OCI-LY1 (cell line): Measurements from ENCODE around the gene TRIM25.

Experiments used
- EZH2 ChIP-seq: fragments of 200-600 bp; sonication (generic), shearing (Covaris generic); IDR thresholded peaks from 2 replicates; pipeline ENCODE4 v1.8.0; 2017; ENCODE audit warnings: borderline replicate concordance, mixed run types, mild to moderate bottlenecking, antibody characterized with exemption, low read length, moderate library complexity, mixed read lengths
- TF ChIP-seq, protein P1 (sequence below): fragments of 200-600 bp; sonication (generic), shearing (Covaris generic); IDR thresholded peaks from 2 replicates; pipeline ENCODE4 v1.5.1; 2017; ENCODE audit warnings: mild to moderate bottlenecking, antibody characterized with exemption, low read length, moderate library complexity, mixed read lengths

DNA sequence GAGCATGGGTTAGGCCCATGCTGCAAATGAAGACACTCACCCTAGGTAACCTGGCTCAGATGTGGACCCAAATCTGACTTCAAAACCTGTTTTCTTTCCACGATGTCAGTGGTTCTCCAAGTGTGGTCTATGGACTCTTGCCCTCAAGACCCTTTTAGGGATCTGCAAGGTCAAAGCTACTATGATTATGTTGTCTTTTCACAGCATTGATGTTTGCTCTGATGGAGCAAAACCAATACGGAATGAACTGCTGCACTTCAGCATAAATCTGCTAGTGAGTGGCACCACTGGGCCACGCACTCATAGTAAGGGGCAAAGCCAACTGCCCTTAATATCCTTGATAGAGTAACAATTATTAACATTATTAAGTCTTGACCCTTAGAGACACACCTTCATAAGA lies 21.6 kb upstream of the TRIM25 start:
- TF ChIP-seq, protein P1, sequence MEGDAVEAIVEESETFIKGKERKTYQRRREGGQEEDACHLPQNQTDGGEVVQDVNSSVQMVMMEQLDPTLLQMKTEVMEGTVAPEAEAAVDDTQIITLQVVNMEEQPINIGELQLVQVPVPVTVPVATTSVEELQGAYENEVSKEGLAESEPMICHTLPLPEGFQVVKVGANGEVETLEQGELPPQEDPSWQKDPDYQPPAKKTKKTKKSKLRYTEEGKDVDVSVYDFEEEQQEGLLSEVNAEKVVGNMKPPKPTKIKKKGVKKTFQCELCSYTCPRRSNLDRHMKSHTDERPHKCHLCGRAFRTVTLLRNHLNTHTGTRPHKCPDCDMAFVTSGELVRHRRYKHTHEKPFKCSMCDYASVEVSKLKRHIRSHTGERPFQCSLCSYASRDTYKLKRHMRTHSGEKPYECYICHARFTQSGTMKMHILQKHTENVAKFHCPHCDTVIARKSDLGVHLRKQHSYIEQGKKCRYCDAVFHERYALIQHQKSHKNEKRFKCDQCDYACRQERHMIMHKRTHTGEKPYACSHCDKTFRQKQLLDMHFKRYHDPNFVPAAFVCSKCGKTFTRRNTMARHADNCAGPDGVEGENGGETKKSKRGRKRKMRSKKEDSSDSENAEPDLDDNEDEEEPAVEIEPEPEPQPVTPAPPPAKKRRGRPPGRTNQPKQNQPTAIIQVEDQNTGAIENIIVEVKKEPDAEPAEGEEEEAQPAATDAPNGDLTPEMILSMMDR = no peak
- no peak for TF ChIP-seq EZH2
